Ovary (tissue), 3 donors: ENCODE measurements around the gene GJD4.

Source experiments
- CTCF ChIP-seq, 3 donors: fragments of 450-650 bp in 2 of 3; fragments of 200-600 bp in 1 of 3; IDR thresholded peaks; one replicate each; pipeline versions ENCODE4 v1.5.1 to v1.8.0; 2016 to 2022; ENCODE audit warnings: antibody characterized with exemption in 3 of 3, mild to moderate bottlenecking in 1 of 3
- POLR2A ChIP-seq: fragments of 450-650 bp; IDR thresholded peaks from one replicate; pipeline ENCODE4 v1.6.1; 2017; ENCODE audit warnings: antibody characterized with exemption, mild to moderate bottlenecking, moderate library complexity
- donor health status: DM: no; HTN: no; CAD: no.

GRCh38 chr10:35562427-35562826 is 42.7 kb upstream of the GJD4 start:
- TF ChIP-seq CTCF (IDR thresholded peaks at IDR 0.05) (no peak), POLR2A (no peak)
